Tibial nerve (tissue), 4 donors: ENCODE data around the gene TTC16. TPM values are rescaled to one million over a fixed set of nuclear protein-coding genes. Genes with fewer than 3 reads are reported as not detected.

Experiments used
- DNase-seq, 2 donors: peaks; one replicate each; pipeline ENCODE4 v3.0.0-alpha.2; 2019; ENCODE audit warnings: low spot score in 2 of 2
- H3K27ac ChIP-seq, 4 donors: fragments of 200-600 bp; sonication (generic) in 3 of 4; one replicate each; pipeline ENCODE4 v1.5.1; 2017 to 2019; ENCODE audit warnings: mild to moderate bottlenecking in 1 of 4
- H3K27me3 ChIP-seq, 2 donors: fragments of 200-600 bp; sonication (generic) in 1 of 2; one replicate each; pipeline versions ENCODE4 v1.5.1 to v1.6.0; 2017 to 2019
- H3K36me3 ChIP-seq, 3 donors: fragments of 200-600 bp; sonication (generic); one replicate each; pipeline ENCODE4 v1.5.1; 2018 to 2019
- H3K4me1 ChIP-seq, 4 donors: fragments of 200-600 bp; sonication (generic) in 3 of 4; one replicate each; pipeline ENCODE4 v1.5.1; 2017 to 2019
- H3K4me3 ChIP-seq, 4 donors: fragments of 200-600 bp; sonication (generic) in 3 of 4; one replicate each; pipeline ENCODE4 v1.5.1; 2017 to 2019; ENCODE audit warnings: mild to moderate bottlenecking in 1 of 4, moderate library complexity in 1 of 4
- H3K9me3 ChIP-seq, 4 donors: fragments of 200-600 bp; sonication (generic) in 3 of 4; one replicate each; pipeline ENCODE4 v1.5.1; 2017 to 2019
- EP300 ChIP-seq, 2 donors: sonication (generic); formaldehyde crosslinking; IDR thresholded peaks; one replicate each; pipeline ENCODE4 v1.6.1; 2017; ENCODE audit warnings: antibody characterized with exemption in 2 of 2, mild to moderate bottlenecking in 1 of 2
- POLR2A ChIP-seq, 2 donors: fragments of 450-650 bp; IDR thresholded peaks; one replicate each; pipeline ENCODE4 v1.6.1; 2017; ENCODE audit warnings: antibody characterized with exemption in 2 of 2, mild to moderate bottlenecking in 2 of 2, moderate library complexity in 2 of 2
- WGBS, 2 donors: methylation state at CpG; one replicate each; pipeline ENCODE4 v1.1.5; 2018; 5-methylcytosine and 5-hydroxymethylcytosine counted together
- total RNA-seq, 4 donors: library from RNA; depleted of rRNA; stranded (reverse); fragments of >200 nt; gene quantifications; one replicate each; pipeline ENCODE4 v1.1.0, GENCODE V29; 2016
- TF ChIP-seq, protein P1 (sequence below), 5 experiments: fragments of 200-600 bp in 3 of 5; fragments of 450-650 bp in 2 of 5; sonication (generic) in 3 of 5; IDR thresholded peaks; one replicate each; pipeline ENCODE4 v1.5.1; 2016 to 2019; ENCODE audit warnings: antibody characterized with exemption in 5 of 5, mild to moderate bottlenecking in 3 of 5, moderate library complexity in 2 of 5

TTC16 gene
- total RNA-seq, 4 donors from 2014 or later, result 0.30 TPM; not detected in 3

DNA sequence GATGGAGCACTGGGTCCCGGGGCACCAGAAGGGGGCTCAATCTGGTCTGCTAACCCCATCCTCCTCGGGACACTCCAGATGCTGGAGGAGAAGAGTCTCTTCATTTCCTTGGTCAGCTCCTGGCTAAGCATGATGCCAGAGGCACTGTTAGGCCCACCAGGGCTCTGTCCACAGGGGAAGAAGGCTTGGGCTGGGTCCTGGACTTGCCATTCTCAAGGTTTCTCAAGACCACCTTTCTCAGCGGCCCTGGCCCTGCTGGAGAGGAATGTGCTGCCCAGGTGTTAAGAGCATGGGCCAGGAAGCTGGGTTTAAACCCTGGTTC lies 54.7 kb downstream of the TTC16 start:
- Histone ChIP-seq H3K4me1 (peaks cover 0 to 39% (median 30%) of the 10 kb centered on the region in 4 donors), H3K27me3 (no peaks in the 10 kb centered on the region), H3K9me3 (no peaks in the 10 kb centered on the region), H3K4me3 (peak overlapping the region; percentile 25 to 53 (median 41)), H3K27ac (peak overlapping the region; percentile 23 to 62 (median 56)), H3K36me3 (no peaks in the 10 kb centered on the region)
- TF ChIP-seq EP300 (IDR thresholded peaks at IDR 0.05) (no peak), POLR2A (IDR thresholded peaks at IDR 0.05) (no peak)
- TF ChIP-seq, protein P1, sequence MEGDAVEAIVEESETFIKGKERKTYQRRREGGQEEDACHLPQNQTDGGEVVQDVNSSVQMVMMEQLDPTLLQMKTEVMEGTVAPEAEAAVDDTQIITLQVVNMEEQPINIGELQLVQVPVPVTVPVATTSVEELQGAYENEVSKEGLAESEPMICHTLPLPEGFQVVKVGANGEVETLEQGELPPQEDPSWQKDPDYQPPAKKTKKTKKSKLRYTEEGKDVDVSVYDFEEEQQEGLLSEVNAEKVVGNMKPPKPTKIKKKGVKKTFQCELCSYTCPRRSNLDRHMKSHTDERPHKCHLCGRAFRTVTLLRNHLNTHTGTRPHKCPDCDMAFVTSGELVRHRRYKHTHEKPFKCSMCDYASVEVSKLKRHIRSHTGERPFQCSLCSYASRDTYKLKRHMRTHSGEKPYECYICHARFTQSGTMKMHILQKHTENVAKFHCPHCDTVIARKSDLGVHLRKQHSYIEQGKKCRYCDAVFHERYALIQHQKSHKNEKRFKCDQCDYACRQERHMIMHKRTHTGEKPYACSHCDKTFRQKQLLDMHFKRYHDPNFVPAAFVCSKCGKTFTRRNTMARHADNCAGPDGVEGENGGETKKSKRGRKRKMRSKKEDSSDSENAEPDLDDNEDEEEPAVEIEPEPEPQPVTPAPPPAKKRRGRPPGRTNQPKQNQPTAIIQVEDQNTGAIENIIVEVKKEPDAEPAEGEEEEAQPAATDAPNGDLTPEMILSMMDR (IDR thresholded peaks at IDR 0.05), result no peak
- WGBS, 2 donors, result 17 to 45% methylated on average over 2 of the region's 3 CpGs
- DNase-seq, result no peak

DNA sequence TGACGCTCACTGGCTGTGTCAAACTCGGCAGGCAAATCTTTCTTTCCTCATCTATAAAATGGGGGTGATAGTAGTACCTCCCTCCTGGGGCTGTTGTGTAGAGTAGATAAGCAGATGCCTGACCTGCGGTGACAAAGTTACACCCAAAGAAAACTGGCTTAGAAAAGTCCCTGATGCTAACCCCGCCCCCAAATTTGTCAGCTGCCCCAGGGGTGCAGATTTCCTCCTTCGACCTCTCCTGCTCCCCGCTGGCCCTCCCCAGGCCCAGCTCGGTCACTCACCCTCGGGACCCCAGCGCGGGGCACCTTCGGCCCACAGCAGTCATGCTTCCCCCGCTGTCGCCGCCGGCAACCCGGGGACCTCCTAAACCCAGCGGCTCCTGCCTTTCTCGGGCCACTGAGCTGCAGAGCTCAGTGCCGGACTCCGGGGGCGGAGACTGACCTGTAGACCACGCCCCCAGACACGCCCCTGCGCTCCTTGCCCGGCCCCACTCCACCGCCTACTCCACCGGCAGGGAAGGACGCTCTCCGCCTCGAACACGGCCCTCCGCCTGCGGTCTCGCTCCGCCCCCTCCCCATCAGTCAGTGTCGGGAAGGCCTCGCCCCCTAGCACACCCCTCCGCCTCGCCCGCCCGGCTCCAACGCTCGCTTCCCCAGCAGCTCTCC lies 55.2 kb downstream of the TTC16 start:
- Histone ChIP-seq H3K4me1 (peaks cover 0 to 39% (median 30%) of the 10 kb centered on the region in 4 donors), H3K4me3 (peak overlapping the region; percentile 25 to 53 (median 41)), H3K27me3 (no peaks in the 10 kb centered on the region), H3K27ac (peak overlapping the region; percentile 24 to 62 (median 56)), H3K9me3 (no peaks in the 10 kb centered on the region), H3K36me3 (no peaks in the 10 kb centered on the region)
- TF ChIP-seq POLR2A (IDR thresholded peaks at IDR 0.05) (peak in 1 of 2 donors; percentile 35), EP300 (IDR thresholded peaks at IDR 0.05) (peak in 1 of 2 donors; percentile 68)
- TF ChIP-seq, protein P1 (IDR thresholded peaks at IDR 0.05), result no peak
- 2 to 3% methylated on average over 30 to 42 of the region's 43 CpGs for WGBS, 2 donors
- peak; percentile 91 to 95 for DNase-seq

DNA sequence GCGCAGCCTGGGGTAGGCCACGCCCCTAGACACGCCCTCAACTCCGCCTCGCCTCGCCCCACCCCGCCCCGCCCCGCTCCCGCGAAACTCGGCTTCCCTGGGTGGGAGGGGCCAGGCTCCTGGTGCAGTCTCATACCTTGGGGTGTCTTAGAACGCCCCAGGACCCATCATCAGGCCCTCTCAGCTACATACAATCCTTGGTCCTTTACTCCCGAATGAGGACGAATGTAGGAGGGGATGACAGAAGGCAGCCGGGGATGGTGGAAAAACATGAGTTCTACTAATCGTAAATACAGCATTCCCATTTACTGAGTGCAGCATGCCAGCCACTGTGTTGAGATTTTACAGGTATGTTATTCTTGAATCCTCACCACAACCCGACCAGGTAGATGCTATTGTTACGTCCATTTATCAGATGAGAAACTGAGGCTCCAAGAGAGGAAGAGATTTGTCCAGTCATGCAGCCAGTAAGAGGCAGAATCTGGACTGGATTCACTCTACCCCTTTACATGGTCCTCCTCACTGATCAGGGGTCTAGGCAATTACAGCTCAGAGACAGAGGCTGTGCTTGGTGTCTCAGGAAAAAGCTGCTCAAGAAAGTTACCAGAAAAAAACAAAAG lies 55.8 kb downstream of the TTC16 start:
- peak overlapping the region; percentile 24 to 63 (median 46) for H3K27ac ChIP-seq
- TF ChIP-seq, protein P1 (IDR thresholded peaks at IDR 0.05), result no peak
- no peak for TF ChIP-seq POLR2A (IDR thresholded peaks at IDR 0.05)
- H3K27me3 ChIP-seq, result no peaks in the 10 kb centered on the region
- H3K4me1 ChIP-seq, result peaks cover 0 to 39% (median 30%) of the 10 kb centered on the region in 4 donors
- peak overlapping the region in 3 of 4 donors; percentile 25 to 53 (median 38) for H3K4me3 ChIP-seq
- no peaks in the 10 kb centered on the region for H3K36me3 ChIP-seq
- no peaks in the 10 kb centered on the region for H3K9me3 ChIP-seq
- WGBS, 2 donors, result 4 to 9% methylated on average over 10 to 15 of the region's 19 CpGs
- DNase-seq, result no peak

DNA sequence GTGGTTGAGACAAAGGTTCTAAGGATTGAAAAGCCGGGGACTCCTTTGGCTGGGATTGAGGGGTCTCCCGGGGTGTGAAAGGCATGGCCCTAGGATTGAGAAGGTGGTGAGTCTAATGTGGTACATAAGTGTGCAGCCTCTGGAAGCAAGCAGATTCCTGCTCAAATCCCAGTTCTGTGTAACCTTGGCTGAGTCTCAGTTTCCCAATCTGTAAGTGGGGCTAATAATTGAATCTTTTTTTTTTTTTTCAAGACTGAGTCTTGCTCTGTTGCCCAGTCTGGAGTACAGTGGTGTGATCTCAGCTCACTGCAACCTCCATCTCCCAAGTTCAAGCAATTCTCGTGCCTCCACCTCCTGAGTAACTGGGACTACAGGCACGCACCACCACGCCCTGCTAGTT lies 56.7 kb downstream of the TTC16 start:
- TF ChIP-seq, protein P1 (IDR thresholded peaks at IDR 0.05), result no peak
- no peak for TF ChIP-seq EP300 (IDR thresholded peaks at IDR 0.05)
- no peak for TF ChIP-seq POLR2A (IDR thresholded peaks at IDR 0.05)
- Histone ChIP-seq H3K36me3 (no peaks in the 10 kb centered on the region), H3K27me3 (no peaks in the 10 kb centered on the region), H3K27ac (no peak overlapping the region), H3K9me3 (no peaks in the 10 kb centered on the region), H3K4me1 (peaks cover 0 to 34% (median 26%) of the 10 kb centered on the region in 4 donors), H3K4me3 (no peak overlapping the region)
- 96 to 97% methylated on average over 5 of the region's 5 CpGs for WGBS, 2 donors
- DNase-seq, result no peak

DNA sequence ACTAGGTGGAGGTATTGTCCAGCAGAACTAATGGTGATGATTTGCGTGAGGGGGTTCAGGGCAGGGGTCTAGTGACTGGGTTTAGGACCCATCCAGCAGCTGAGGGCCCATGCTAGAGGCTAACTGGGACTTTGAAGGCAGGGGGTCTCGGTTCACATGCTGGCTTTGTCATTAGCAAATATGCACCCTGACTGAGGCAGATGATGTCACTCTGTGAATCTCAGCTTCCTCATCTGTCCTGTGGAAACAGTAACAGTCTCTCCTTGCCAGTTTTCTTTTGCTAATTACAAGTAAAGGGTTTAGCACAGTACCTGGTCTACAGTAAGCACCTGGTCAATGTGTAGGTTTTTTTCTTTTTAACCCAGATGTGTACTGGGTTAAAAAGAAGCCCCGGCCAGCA lies 57.4 kb downstream of the TTC16 start:
- no peak for DNase-seq
- Histone ChIP-seq H3K27me3 (no peaks in the 10 kb centered on the region), H3K4me3 (no peak overlapping the region), H3K27ac (no peak overlapping the region), H3K4me1 (peaks cover 0 to 34% (median 24%) of the 10 kb centered on the region in 4 donors), H3K9me3 (no peaks in the 10 kb centered on the region), H3K36me3 (no peaks in the 10 kb centered on the region)
- TF ChIP-seq, protein P1 (IDR thresholded peaks at IDR 0.05), result no peak
- TF ChIP-seq EP300 (IDR thresholded peaks at IDR 0.05), result no peak
- TF ChIP-seq POLR2A (IDR thresholded peaks at IDR 0.05), result no peak
- 92 to 96% methylated on average over 3 of the region's 3 CpGs for WGBS, 2 donors
